Activated naive CD8-positive, alpha-beta T cell treated with anti-CD3 and anti-CD28 coated beads for 36 hours (primary cell): ENCODE measurements around the gene ADAM8. TPM values are rescaled to one million over a fixed set of nuclear protein-coding genes. Genes with fewer than 3 reads are reported as not detected.

ENCODE experiments used
- DNase-seq: peaks from one replicate; pipeline ENCODE4 v3.0.0; 2021
- H3K27ac Mint-ChIP-seq: one replicate; pipeline ENCODE4 v1.8.0; 2022; ENCODE audit warnings: mild to moderate bottlenecking, moderate library complexity, mixed read lengths
- H3K27me3 Mint-ChIP-seq: one replicate; pipeline ENCODE4 v1.8.0; 2022; ENCODE audit warnings: mild to moderate bottlenecking, mixed read lengths
- H3K36me3 Mint-ChIP-seq: one replicate; pipeline ENCODE4 v1.8.0; 2021; ENCODE audit warnings: mild to moderate bottlenecking, mixed read lengths
- H3K4me1 Mint-ChIP-seq: one replicate; pipeline ENCODE4 v1.8.0; 2021; ENCODE audit warnings: mixed read lengths
- H3K4me3 Mint-ChIP-seq: one replicate; pipeline ENCODE4 v1.8.0; 2022; ENCODE audit warnings: mild to moderate bottlenecking, moderate library complexity, mixed read lengths
- H3K9me3 Mint-ChIP-seq: one replicate; pipeline ENCODE4 v1.8.0; 2022; ENCODE audit warnings: mixed read lengths
- total RNA-seq, 2 experiments: library from RNA; stranded (reverse); gene quantifications; one replicate each; pipeline ENCODE4 v1.2.3, GENCODE V29; 2021

The ADAM8 gene
- total RNA-seq, 2 experiments from 2014 or later = 34.7 to 41.1 TPM

DNA sequence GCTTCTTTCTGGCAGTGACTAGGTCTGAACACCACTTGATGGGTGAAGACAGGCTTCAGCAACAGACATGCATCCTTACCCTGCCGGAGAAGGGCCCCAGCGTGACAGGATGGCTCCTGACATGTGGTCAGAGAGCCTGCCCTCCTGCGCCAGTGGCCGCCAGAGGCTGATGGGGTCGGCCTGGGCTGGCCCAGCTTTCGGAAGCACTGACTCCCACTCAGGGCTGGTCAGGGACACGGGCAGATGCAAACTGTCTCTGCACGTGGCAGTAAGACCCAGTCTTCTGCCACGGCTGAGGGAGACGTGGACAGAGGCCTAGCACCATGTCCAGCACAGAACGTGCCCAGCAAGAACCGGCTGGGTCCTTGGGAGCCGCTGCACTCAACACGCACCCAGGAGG is 21.8 kb upstream of the ADAM8 start:
- H3K27ac Mint-ChIP-seq = no peak overlapping the region

DNA sequence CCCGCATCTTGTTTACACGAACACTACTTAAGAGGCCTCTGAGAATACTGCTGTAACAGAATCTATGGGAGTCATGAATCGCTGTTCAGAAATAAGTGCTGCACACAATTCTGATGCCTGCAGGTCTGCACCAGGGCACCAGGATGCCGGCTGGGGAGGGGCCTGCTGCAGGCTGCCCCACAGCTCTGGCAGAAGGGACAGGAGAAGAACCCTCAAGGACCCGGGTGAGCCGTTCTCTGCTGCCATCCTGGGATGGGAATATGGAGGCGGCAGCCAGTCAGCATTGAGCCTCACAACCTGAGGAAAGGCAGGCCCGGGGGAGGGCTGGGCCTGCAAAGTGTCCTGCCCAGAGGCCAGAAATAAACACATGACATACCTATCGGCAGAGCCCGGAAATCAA is 20.8 kb upstream of the ADAM8 start:
- no peaks in the 10 kb centered on the region for H3K9me3 Mint-ChIP-seq
- peaks cover 9% of the 10 kb centered on the region for H3K36me3 Mint-ChIP-seq
- DNase-seq = no peak
- H3K4me1 Mint-ChIP-seq = peaks cover 2% of the 10 kb centered on the region
- no peaks in the 10 kb centered on the region for H3K27me3 Mint-ChIP-seq
- H3K4me3 Mint-ChIP-seq = no peak overlapping the region
- no peak overlapping the region for H3K27ac Mint-ChIP-seq

More for the DNA sequence above, 21.8 kb upstream of the ADAM8 start:
- Mint-ChIP-seq H3K4me1 (no peaks in the 10 kb centered on the region), H3K4me3 (no peak overlapping the region), H3K27me3 (no peaks in the 10 kb centered on the region), H3K36me3 (peaks cover 9% of the 10 kb centered on the region), H3K9me3 (no peaks in the 10 kb centered on the region)
- no peak for DNase-seq

DNA sequence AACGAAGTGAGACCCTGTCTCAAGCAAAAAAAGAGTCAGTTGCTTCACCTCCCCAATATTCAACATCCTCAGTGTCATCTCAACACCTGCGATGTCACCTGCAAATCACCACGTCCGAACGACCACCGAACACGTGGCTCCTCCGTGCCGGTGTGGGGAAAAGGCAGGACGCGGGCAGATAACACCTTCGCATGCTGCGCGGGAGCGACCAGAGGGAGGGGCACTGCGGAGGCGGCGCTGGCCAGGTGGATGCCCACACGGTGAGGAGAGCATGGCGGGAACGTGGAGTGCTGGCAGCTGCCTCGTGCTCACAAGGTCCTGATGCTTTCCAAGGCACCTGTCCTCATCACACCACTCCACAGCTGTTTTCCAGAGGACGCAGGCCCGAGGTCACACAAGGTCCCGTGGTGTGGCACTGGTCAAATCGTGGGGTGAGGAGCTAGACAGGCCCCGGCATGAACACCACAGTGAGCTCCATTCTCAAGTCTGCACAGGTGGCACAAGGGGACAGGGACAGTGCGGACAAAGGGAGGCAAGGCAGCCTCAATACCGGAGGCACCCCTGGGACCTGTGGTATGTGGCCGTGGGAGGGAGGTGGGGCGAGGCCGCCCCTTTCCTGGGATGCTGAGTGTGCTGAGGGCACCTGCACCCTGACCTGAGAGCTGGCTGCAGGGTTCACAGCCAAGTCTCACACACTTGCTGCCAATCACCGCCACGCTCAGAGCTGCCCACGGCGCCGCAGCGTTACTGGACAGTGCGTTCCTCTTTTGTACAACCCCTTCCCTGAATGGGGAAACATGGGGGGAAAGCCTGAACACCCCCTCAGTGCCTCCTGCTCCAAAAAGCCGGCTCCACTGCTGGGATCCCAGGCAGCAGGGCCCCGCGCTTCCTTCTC is 19.0 kb upstream of the ADAM8 start:
- no peak for DNase-seq
- Mint-ChIP-seq H3K4me1 (peaks cover 2% of the 10 kb centered on the region), H3K27me3 (no peaks in the 10 kb centered on the region), H3K4me3 (no peak overlapping the region), H3K27ac (no peak overlapping the region), H3K36me3 (peaks cover 9% of the 10 kb centered on the region), H3K9me3 (no peaks in the 10 kb centered on the region)

DNA sequence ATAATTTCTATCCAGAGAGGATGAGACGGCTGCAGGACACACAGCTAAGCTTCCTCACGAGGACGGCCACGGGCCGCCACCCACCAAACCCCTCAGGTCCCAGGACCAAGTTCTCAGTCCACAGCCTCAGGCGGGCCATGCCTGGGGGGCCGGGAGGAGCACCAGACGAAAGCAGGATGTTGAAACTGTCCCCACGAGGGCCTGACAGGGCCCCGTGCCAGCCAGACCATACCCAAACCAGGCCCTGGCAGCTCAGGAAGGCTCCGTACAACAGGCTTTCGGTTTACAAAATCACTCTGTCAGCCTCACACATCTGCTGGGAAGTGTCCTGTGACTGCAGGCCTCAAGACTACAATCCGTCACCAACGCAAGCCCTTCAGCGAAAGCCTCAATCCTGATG is 17.5 kb upstream of the ADAM8 start:
- H3K27me3 Mint-ChIP-seq = no peaks in the 10 kb centered on the region
- H3K27ac Mint-ChIP-seq = no peak overlapping the region
- no peak for DNase-seq
- H3K9me3 Mint-ChIP-seq = no peaks in the 10 kb centered on the region
- H3K4me1 Mint-ChIP-seq = peaks cover 2% of the 10 kb centered on the region
- H3K36me3 Mint-ChIP-seq = peaks cover 7% of the 10 kb centered on the region
- H3K4me3 Mint-ChIP-seq = no peak overlapping the region

DNA sequence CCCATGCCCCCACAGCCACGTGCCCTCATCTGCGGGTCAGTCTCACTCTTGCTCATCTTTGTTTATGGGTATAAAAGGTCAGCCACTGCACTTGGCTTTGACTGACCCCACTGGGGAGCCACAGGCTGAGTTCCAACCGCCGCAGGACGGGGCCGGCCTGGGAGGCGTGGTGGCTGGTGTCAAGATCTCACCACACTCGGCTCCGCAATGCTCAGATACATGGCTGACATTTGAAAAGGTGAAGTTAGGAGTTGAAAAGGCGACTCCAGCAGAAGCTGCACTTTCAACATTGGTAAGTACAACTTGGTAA is 17.1 kb upstream of the ADAM8 start:
- no peak for DNase-seq
- Mint-ChIP-seq H3K27ac (no peak overlapping the region), H3K4me1 (peaks cover 2% of the 10 kb centered on the region), H3K36me3 (peaks cover 9% of the 10 kb centered on the region), H3K27me3 (no peaks in the 10 kb centered on the region), H3K4me3 (no peak overlapping the region), H3K9me3 (no peaks in the 10 kb centered on the region)

DNA sequence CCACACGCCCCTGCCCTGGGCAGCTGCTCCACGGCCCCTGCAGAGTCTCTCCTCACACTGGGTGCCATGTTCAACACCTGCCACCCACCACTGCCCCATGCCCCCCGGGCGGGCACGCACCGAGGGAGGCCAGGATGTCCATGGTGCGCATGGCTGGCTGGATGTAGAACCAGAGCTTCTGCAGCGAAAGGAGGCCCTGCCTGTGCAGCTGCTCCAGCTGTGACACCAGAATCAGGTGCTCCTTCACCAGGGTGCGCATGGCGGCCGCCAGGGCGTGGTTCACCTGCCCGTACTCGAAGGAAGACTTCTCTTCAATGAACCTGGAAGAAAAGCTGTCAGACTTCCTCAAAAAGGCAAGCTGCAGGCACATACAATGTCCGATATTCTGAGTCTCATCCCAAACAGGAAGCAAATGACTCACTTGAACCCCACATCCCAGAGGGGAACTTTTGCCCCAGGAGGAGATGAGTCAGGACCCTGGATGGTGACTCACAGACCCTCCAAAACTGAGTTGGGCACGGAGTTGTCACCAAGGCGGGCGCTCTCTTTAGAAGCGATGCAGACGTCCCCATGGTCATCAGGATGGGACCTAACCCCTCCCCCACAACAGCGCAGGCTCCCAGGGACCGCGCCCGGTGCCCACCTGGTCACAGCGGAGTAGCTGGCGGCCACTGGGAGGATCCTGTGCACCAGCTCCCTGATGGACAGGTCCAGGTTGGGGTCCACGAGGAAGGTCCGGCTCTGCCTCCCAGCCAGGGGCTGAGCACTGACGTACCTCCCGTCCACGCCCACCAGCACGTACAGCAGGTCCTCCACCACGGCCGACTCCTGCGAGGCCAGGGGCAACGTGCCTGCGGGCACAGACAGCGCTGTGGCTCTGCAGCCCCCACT is 16.5 kb upstream of the ADAM8 start:
- H3K36me3 Mint-ChIP-seq = peaks cover 9% of the 10 kb centered on the region
- no peak for DNase-seq
- H3K27ac Mint-ChIP-seq = no peak overlapping the region
- H3K4me1 Mint-ChIP-seq = peaks cover 2% of the 10 kb centered on the region
- no peaks in the 10 kb centered on the region for H3K9me3 Mint-ChIP-seq
- H3K27me3 Mint-ChIP-seq = no peaks in the 10 kb centered on the region
- H3K4me3 Mint-ChIP-seq = no peak overlapping the region

DNA sequence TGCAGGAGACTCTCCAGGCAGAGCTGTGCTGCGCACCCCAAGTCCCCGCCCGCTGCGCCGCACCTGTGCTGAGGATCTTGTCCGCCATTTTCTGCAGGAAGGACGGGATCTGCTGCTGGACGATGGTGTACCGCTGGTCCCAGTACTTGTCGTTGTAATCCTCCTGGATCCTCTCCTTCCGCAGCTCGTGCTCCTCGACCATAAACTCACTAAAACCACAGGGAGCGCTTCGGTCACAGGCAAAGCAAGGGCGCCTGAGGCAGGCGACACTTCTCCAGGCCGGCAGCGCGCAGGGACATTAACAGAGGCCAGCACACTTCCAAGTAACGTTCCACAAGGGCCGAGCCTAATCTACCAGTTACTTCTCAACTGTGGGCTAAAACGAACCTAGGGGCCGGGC is 13.1 kb upstream of the ADAM8 start:
- Mint-ChIP-seq H3K36me3 (peaks cover 16% of the 10 kb centered on the region), H3K4me3 (no peak overlapping the region), H3K27ac (no peak overlapping the region), H3K4me1 (peaks cover 2% of the 10 kb centered on the region), H3K27me3 (no peaks in the 10 kb centered on the region), H3K9me3 (no peaks in the 10 kb centered on the region)
- no peak for DNase-seq

DNA sequence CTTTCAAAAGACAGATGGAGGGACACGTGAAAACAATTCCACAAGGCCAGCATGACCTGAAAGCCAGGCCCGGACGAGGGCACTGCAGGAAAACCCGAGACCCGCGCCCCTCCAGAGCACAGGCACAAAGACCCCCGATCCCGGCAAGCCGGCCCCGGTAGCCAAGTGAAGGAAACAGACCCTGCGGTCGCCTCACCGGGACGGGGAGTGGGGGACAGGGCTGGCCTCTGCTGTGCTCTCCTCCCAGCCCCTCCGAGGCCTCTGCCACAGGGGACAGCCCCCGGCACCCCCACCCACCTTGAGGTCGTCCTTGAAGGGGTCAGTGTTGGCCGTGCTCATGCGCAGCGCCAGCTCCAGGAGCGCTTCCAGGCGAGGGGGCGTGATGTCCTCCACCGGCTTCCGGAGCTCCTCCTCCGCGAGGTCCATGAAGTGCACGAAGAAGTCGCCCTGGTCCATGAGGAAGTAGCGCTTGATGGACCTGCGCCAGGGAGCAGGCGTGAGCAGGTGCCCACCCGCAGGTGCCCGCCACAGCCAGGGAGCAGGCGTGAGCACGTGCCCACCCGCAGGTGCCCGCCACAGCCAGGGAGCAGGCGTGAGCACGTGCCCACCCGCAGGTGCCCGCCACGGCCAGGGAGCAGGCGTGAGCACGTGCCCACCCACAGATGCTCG is 11.3 kb upstream of the ADAM8 start:
- no peaks in the 10 kb centered on the region for H3K9me3 Mint-ChIP-seq
- DNase-seq = no peak
- H3K36me3 Mint-ChIP-seq = peaks cover 16% of the 10 kb centered on the region
- H3K4me3 Mint-ChIP-seq = no peak overlapping the region
- H3K4me1 Mint-ChIP-seq = no peaks in the 10 kb centered on the region
- H3K27ac Mint-ChIP-seq = no peak overlapping the region
- no peaks in the 10 kb centered on the region for H3K27me3 Mint-ChIP-seq

DNA sequence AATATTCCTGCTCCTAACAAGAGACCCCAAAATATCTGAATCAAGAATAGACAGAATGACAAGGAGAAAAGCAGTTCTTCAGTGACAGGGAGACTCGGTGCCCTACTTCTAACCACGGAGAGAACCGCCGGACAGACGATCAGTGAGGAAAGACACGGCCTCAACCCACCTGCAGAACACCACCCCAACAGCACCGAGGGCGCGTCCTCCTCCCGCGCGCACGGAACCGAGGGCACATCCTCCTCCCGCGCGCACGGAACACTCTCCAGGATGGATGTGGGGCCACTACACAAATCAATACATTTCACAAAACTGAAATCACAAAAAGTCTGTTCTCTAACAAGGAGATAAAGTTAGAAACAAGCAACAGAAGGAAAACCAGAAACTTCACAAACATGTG is 9.7 kb upstream of the ADAM8 start:
- Mint-ChIP-seq H3K36me3 (peaks cover 16% of the 10 kb centered on the region), H3K9me3 (no peaks in the 10 kb centered on the region), H3K27me3 (no peaks in the 10 kb centered on the region), H3K4me3 (no peak overlapping the region), H3K4me1 (no peaks in the 10 kb centered on the region), H3K27ac (no peak overlapping the region)
- DNase-seq = no peak

DNA sequence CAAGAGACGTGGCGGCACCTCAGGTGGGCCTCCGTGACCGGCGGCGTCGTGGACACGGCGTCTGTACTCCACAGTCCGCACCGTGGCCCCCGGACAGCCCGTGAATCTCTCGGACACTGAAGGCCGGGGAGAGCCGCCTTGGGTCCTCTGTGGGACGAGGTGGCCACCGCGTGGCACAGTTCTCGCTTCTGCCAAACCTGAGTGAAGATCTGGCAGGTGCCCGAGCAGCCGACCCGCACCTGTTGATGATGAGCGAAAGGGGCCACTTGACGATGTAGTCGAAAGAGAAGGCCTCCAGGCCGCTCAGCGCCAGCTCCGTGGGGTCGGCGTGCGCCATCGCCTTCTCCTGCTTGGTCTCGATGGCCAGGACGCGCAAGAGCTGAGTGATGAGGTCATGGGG is 8.5 kb upstream of the ADAM8 start:
- no peaks in the 10 kb centered on the region for H3K4me1 Mint-ChIP-seq
- H3K9me3 Mint-ChIP-seq = no peaks in the 10 kb centered on the region
- no peak overlapping the region for H3K4me3 Mint-ChIP-seq
- DNase-seq = no peak
- H3K27me3 Mint-ChIP-seq = no peaks in the 10 kb centered on the region
- H3K27ac Mint-ChIP-seq = no peak overlapping the region
- peaks cover 16% of the 10 kb centered on the region for H3K36me3 Mint-ChIP-seq

DNA sequence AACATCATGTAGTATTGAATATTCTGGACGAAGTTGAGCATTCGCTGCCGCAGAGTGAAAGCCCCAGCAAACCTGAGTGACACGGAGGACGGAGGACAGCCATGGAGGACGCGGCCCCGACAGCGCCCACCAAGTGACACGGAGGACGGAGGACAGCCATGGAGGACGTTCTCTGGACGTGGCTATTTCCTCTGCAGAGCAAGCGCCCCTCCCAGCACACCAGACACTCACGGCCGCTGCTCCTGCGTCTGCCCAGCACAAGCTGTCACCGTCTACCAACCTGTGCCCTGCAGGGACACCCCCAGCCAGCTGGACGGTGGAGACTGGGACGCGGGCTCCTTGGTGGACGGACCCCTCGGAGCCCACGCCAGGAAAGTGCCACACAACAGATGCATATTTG is 7.3 kb upstream of the ADAM8 start:
- Mint-ChIP-seq H3K27ac (no peak overlapping the region), H3K4me3 (no peak overlapping the region), H3K27me3 (no peaks in the 10 kb centered on the region), H3K9me3 (no peaks in the 10 kb centered on the region), H3K36me3 (peaks cover 15% of the 10 kb centered on the region), H3K4me1 (no peaks in the 10 kb centered on the region)
- DNase-seq = no peak

DNA sequence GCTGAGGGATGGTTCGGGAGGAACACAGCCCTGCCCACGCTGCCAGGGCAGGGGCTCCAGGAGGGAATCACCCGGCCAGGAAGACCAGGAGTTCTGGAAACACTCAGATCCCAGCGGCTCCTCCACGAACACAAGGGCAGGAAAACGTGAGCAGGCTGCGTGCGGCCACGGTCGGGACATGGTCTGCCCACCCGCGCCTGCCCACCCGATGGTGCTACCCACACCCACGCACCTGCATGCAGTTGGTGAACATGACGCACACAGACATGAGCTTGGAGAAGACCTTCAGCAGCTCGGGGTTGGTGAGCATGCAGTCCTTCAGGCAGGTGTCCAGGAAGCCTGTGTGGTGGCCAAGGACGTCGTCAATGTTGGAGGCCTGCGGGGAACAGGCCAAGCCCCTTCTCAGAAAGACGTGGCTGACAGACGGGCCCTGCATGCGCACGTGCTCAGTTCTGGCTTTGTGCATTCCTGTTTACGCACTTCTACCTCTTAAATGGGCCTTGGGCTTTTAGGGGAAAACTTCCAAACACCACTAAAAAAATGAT is 6.2 kb upstream of the ADAM8 start:
- Mint-ChIP-seq H3K4me3 (no peak overlapping the region), H3K36me3 (peaks cover 15% of the 10 kb centered on the region), H3K27ac (no peak overlapping the region), H3K27me3 (no peaks in the 10 kb centered on the region), H3K9me3 (no peaks in the 10 kb centered on the region), H3K4me1 (peaks cover 10% of the 10 kb centered on the region)
- DNase-seq = no peak

DNA sequence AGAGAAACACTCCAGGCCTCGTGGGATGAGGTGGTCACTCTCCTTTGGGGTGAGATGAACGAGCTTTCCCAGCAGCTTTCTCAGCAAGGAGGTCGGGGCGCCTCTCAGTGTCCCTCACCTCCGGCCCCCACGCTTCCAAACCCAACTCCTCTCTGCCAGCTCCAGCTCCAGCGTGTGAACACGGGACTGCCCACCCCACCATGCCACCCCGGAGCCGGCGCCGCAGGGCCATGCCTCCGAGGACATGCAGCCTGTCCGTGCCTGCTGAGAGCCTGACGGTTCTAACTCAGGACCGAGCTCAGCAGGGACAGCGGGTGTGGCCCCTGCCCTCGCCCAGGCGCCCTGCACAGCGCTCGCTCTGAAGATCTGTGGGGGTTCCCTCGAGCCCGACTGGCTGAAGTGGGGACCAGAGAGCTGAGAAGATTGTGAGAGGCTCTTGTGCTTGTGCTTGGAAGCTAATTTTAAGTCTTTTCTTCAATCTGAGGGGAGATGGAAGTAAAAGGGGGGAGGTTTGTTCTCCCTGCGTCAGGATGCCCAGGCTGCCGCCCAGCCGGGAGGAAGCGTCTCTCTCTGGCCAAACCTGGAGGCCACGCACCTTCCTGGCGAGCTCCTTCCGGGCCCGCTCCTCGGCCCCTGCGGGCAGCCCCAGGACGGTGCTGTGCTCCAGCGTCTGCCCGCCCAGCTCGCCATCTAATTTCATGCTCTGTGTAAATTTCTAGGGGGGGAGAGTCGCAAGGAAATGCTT is 5.1 kb upstream of the ADAM8 start:
- no peaks in the 10 kb centered on the region for H3K9me3 Mint-ChIP-seq
- H3K4me1 Mint-ChIP-seq = peaks cover 13% of the 10 kb centered on the region
- peaks cover 11% of the 10 kb centered on the region for H3K36me3 Mint-ChIP-seq
- H3K27me3 Mint-ChIP-seq = no peaks in the 10 kb centered on the region
- DNase-seq = no peak
- no peak overlapping the region for H3K27ac Mint-ChIP-seq
- no peak overlapping the region for H3K4me3 Mint-ChIP-seq

DNA sequence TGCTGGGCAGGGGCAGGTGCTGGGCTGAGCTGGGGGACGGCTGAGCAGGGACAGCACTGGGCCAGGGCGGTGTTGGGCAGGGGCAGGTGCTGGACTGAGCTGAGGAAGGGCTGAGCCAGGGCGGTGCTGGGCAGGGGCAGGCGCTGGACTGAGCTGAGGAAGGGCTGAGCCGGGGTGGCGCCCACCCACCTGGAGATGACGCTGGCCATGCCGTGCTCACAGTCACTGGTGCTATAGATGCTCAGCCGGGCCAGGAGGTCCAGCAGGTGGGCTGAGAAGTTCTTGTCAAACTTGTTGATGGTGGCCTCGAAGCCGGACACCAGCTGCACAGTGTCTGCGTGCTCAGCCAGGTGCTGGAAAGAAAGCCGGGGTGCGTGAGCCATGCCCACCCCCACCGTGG is 4.4 kb upstream of the ADAM8 start:
- no peak for DNase-seq
- peaks cover 13% of the 10 kb centered on the region for H3K4me1 Mint-ChIP-seq
- H3K36me3 Mint-ChIP-seq = peaks cover 9% of the 10 kb centered on the region
- H3K27me3 Mint-ChIP-seq = no peaks in the 10 kb centered on the region
- H3K27ac Mint-ChIP-seq = no peak overlapping the region
- H3K4me3 Mint-ChIP-seq = no peak overlapping the region
- H3K9me3 Mint-ChIP-seq = no peaks in the 10 kb centered on the region
